Measurements from ENCODE around the gene SAP30BP.

Gene SAP30BP

GRCh38 chr17:75681289-75681688, 14.2 kb downstream of the SAP30BP start:
- Mint-ChIP-seq H3K4me3 (no peak overlapping the region), H3K27ac (no peak overlapping the region), H3K9me3 (no peaks in the 10 kb centered on the region), H3K27me3 (ENCODE audit: low read depth) (no peaks in the 10 kb centered on the region), H3K4me1 (ENCODE audit: low read depth) (peaks cover 8% of the 10 kb centered on the region), H3K36me3 (ENCODE audit: low read depth) (peaks cover 3% of the 10 kb centered on the region)

GRCh38 chr17:75683583-75683982, 16.4 kb downstream of the SAP30BP start:
- Mint-ChIP-seq H3K27me3 (ENCODE audit: low read depth) (no peaks in the 10 kb centered on the region), H3K36me3 (ENCODE audit: low read depth) (peaks cover 8% of the 10 kb centered on the region), H3K9me3 (no peaks in the 10 kb centered on the region), H3K4me1 (ENCODE audit: low read depth) (peaks cover 20% of the 10 kb centered on the region), H3K27ac (no peak overlapping the region), H3K4me3 (no peak overlapping the region)

- Mint-ChIP-seq H3K27ac (no peak overlapping the region), H3K27me3 (ENCODE audit: low read depth) (no peaks in the 10 kb centered on the region), H3K36me3 (ENCODE audit: low read depth) (peaks cover 9% of the 10 kb centered on the region), H3K4me1 (ENCODE audit: low read depth) (peaks cover 25% of the 10 kb centered on the region), H3K9me3 (no peaks in the 10 kb centered on the region), H3K4me3 (no peak overlapping the region)
These were observed 17.1 kb downstream of the SAP30BP start for GRCh38 chr17:75684249-75684648.

GRCh38 chr17:75684924-75685323, 17.8 kb downstream of the SAP30BP start:
- Mint-ChIP-seq H3K4me3 (no peak overlapping the region), H3K27me3 (ENCODE audit: low read depth) (no peaks in the 10 kb centered on the region), H3K9me3 (no peaks in the 10 kb centered on the region), H3K36me3 (ENCODE audit: low read depth) (peaks cover 11% of the 10 kb centered on the region), H3K4me1 (ENCODE audit: low read depth) (peaks cover 32% of the 10 kb centered on the region), H3K27ac (no peak overlapping the region)

- no peaks in the 10 kb centered on the region for H3K9me3 Mint-ChIP-seq
- H3K4me1 Mint-ChIP-seq (ENCODE audit: low read depth), result peaks cover 35% of the 10 kb centered on the region
- no peaks in the 10 kb centered on the region for H3K27me3 Mint-ChIP-seq (ENCODE audit: low read depth)
- no peak overlapping the region for H3K4me3 Mint-ChIP-seq
- no peak overlapping the region for H3K27ac Mint-ChIP-seq
- peaks cover 11% of the 10 kb centered on the region for H3K36me3 Mint-ChIP-seq (ENCODE audit: low read depth)
These were observed 18.4 kb downstream of the SAP30BP start for GRCh38 chr17:75685499-75685898.

- H3K4me3 Mint-ChIP-seq, result peak overlapping the region; percentile 66
- peak overlapping the region; percentile 85 for H3K27ac Mint-ChIP-seq
- H3K4me1 Mint-ChIP-seq (ENCODE audit: low read depth), result peaks cover 54% of the 10 kb centered on the region
- H3K27me3 Mint-ChIP-seq (ENCODE audit: low read depth), result no peaks in the 10 kb centered on the region
- H3K9me3 Mint-ChIP-seq, result no peaks in the 10 kb centered on the region
- peaks cover 15% of the 10 kb centered on the region for H3K36me3 Mint-ChIP-seq (ENCODE audit: low read depth)
These were observed 21.2 kb downstream of the SAP30BP start for GRCh38 chr17:75688209-75688825.

- H3K27ac Mint-ChIP-seq, result peak overlapping the region; percentile 85
- H3K4me3 Mint-ChIP-seq, result peak overlapping the region; percentile 66
- peaks cover 15% of the 10 kb centered on the region for H3K36me3 Mint-ChIP-seq (ENCODE audit: low read depth)
- H3K9me3 Mint-ChIP-seq, result no peaks in the 10 kb centered on the region
- peaks cover 54% of the 10 kb centered on the region for H3K4me1 Mint-ChIP-seq (ENCODE audit: low read depth)
- H3K27me3 Mint-ChIP-seq (ENCODE audit: low read depth), result no peaks in the 10 kb centered on the region
These were observed 22.3 kb downstream of the SAP30BP start for GRCh38 chr17:75689441-75689873.

- no peaks in the 10 kb centered on the region for H3K27me3 Mint-ChIP-seq (ENCODE audit: low read depth)
- H3K4me3 Mint-ChIP-seq, result no peak overlapping the region
- peaks cover 13% of the 10 kb centered on the region for H3K36me3 Mint-ChIP-seq (ENCODE audit: low read depth)
- no peaks in the 10 kb centered on the region for H3K9me3 Mint-ChIP-seq
- H3K27ac Mint-ChIP-seq, result peak overlapping the region; percentile 62
- peaks cover 45% of the 10 kb centered on the region for H3K4me1 Mint-ChIP-seq (ENCODE audit: low read depth)
These were observed 24.2 kb downstream of the SAP30BP start for GRCh38 chr17:75691371-75691791.

- Mint-ChIP-seq H3K4me1 (ENCODE audit: low read depth) (peaks cover 45% of the 10 kb centered on the region), H3K36me3 (ENCODE audit: low read depth) (peaks cover 13% of the 10 kb centered on the region), H3K27ac (peak overlapping the region; percentile 62), H3K4me3 (no peak overlapping the region), H3K9me3 (no peaks in the 10 kb centered on the region), H3K27me3 (ENCODE audit: low read depth) (no peaks in the 10 kb centered on the region)
These were observed 24.9 kb downstream of the SAP30BP start for GRCh38 chr17:75691801-75692626.

GRCh38 chr17:75692976-75693375, 25.8 kb downstream of the SAP30BP start:
- no peak overlapping the region for H3K27ac Mint-ChIP-seq
- H3K9me3 Mint-ChIP-seq, result no peaks in the 10 kb centered on the region
- H3K4me1 Mint-ChIP-seq (ENCODE audit: low read depth), result peaks cover 41% of the 10 kb centered on the region
- H3K4me3 Mint-ChIP-seq, result no peak overlapping the region
- H3K27me3 Mint-ChIP-seq (ENCODE audit: low read depth), result no peaks in the 10 kb centered on the region
- peaks cover 12% of the 10 kb centered on the region for H3K36me3 Mint-ChIP-seq (ENCODE audit: low read depth)

- H3K4me3 Mint-ChIP-seq, result no peak overlapping the region
- H3K27ac Mint-ChIP-seq, result no peak overlapping the region
- peaks cover 35% of the 10 kb centered on the region for H3K4me1 Mint-ChIP-seq (ENCODE audit: low read depth)
- H3K27me3 Mint-ChIP-seq (ENCODE audit: low read depth), result no peaks in the 10 kb centered on the region
- no peaks in the 10 kb centered on the region for H3K9me3 Mint-ChIP-seq
- H3K36me3 Mint-ChIP-seq (ENCODE audit: low read depth), result peaks cover 10% of the 10 kb centered on the region
These were observed 26.7 kb downstream of the SAP30BP start for GRCh38 chr17:75693500-75694481.

- Mint-ChIP-seq H3K9me3 (no peaks in the 10 kb centered on the region), H3K4me1 (ENCODE audit: low read depth) (peaks cover 27% of the 10 kb centered on the region), H3K36me3 (ENCODE audit: low read depth) (peaks cover 9% of the 10 kb centered on the region), H3K27ac (no peak overlapping the region), H3K27me3 (ENCODE audit: low read depth) (no peaks in the 10 kb centered on the region), H3K4me3 (no peak overlapping the region)
These were observed 27.4 kb downstream of the SAP30BP start for GRCh38 chr17:75694536-75694935.

- peaks cover 11% of the 10 kb centered on the region for H3K36me3 Mint-ChIP-seq (ENCODE audit: low read depth)
- no peak overlapping the region for H3K27ac Mint-ChIP-seq
These were observed 28.1 kb downstream of the SAP30BP start for GRCh38 chr17:75695141-75695829.

GRCh38 chr17:75695830-75696271, 28.7 kb downstream of the SAP30BP start:
- H3K4me1 Mint-ChIP-seq (ENCODE audit: low read depth), result peaks cover 17% of the 10 kb centered on the region
- H3K27ac Mint-ChIP-seq, result no peak overlapping the region
- no peak overlapping the region for H3K4me3 Mint-ChIP-seq
- H3K36me3 Mint-ChIP-seq (ENCODE audit: low read depth), result peaks cover 15% of the 10 kb centered on the region
- H3K9me3 Mint-ChIP-seq, result no peaks in the 10 kb centered on the region
- no peaks in the 10 kb centered on the region for H3K27me3 Mint-ChIP-seq (ENCODE audit: low read depth)

More at GRCh38 chr17:75695141-75695829, 28.1 kb downstream of the SAP30BP start:
- Mint-ChIP-seq H3K4me1 (ENCODE audit: low read depth) (peaks cover 22% of the 10 kb centered on the region), H3K4me3 (no peak overlapping the region), H3K9me3 (no peaks in the 10 kb centered on the region), H3K27me3 (ENCODE audit: low read depth) (no peaks in the 10 kb centered on the region)
